GM18520 (cell line): ENCODE measurements around the gene RNFT2.

Experiments used
- ATAC-seq: cut with Tn5 transposase; IDR thresholded peaks from one replicate; pipeline ENCODE4 v1.9.1; 2021; ENCODE audit not compliant: unreplicated experiment

Gene RNFT2

DNA sequence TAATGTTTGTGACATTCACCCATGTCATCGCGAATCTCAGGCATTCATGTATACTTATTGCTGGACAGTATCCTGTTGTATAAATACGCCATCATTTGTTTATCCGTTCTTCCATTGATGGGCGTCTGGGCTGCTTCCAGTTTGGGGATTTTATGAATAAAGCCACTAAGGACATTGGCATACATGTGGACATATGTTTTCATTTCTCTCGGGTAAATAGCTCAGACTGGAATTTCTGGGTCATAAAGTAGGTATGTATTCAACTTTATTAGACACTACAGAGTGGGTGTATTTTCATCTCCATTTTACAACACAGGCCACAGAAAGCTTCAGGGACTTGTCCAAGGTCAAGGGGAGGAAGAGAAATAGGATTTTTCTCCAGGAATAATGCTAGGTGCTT is 94.2 kb downstream of the RNFT2 start:
- ATAC-seq, result no peak

DNA sequence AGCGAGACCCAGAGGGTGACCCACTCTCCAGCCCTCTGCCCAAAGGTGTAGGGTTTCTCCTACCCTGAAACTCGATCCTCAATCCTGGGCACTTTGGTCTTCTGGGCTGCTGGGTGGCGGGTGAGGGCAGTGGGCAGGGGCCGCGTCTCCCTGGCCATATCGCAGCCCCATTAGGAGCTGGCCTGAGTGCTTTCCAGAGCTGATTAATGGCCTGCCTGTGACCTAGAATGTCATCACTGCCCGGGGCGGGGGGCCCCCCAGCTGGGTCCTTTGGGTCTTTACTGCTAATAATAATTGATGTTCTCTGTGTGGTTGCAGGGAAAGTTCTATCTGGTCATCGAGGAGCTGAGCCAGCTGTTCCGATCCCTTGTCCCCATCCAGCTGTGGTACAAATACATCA is 95.4 kb downstream of the RNFT2 start:
- no peak for ATAC-seq

DNA sequence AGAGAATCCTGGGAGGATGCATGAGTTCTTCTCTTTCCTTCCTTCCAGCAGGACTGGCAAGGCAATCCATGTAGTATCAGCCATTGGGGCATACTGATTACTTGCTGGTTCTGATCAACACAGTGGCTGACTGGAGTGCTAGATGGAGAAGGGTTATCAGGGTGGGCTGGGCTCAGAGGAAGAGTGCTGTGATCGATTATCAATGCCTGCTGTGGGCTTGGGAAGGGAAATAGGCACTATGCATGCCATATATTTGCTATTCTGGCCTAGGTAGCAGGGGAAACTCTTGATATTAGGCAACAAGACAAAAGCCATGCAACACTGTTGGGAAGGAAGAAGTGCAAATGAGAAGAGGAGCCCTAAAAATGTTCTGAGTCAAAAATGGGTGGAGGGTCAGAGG is 97.4 kb downstream of the RNFT2 start:
- no peak for ATAC-seq

DNA sequence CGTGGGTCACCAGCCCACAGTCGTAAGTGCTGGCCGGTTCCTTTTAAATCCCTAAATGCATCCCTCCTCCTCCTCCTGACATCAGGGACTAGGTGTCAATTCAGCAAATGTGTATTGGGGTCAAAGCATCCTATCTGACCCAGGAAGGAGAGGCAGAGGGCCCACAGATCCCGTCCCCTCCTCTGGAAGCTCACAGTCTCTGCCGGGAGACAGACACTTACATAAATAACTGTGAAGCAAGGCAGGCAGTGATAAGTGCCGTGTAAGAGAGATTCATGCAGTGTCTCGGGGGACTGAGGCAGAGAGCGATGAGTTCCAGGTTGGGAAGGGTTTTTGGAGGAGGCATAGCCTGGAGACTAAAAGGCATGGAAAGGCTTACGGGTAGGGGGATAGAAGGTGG is 99.0 kb downstream of the RNFT2 start:
- no peak for ATAC-seq

DNA sequence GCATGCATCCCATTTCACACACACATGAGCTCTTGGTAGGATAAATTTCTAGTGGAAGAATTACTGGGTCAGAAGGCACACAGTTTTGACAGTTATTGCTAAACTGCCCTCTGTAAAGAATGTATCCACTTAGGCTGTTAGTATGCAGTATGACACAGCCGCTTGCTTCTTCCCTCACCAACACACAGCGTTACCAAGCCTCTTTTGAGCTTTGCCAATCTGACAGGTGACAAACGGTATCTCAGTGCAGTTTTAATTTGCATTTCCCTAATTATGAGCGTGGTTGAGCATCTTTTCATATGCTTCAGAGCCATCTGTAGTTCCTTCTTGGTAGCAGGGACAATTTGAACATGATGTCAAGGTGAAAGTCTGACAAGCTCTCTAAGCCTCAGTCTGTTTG is 100.2 kb downstream of the RNFT2 start:
- ATAC-seq, result no peak

DNA sequence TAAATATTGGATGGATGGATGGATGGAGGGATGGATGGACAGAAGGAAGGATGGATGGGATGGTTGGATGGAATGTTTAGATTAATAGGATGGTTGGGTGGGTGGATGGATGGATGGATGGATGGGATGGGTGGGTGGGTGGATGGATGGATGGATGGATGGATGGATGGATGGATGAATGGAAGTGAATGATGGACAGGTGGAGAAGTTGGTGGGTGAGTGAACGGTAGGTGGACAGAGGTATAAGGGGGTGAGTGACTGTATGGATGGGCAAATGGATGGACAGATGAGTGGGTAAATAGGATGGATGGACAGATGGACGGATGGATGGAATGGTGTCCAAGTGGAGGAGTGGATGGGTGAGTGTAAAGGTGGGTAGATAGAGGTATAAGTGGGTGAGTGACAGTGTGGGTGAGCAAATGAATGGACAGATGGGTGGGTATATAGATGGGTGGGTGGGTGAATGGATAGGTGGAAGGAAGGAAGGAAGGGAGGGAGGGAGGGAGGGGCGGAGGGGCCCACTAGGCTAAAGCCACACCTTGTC is 101.2 kb downstream of the RNFT2 start:
- ATAC-seq, result no peak

DNA sequence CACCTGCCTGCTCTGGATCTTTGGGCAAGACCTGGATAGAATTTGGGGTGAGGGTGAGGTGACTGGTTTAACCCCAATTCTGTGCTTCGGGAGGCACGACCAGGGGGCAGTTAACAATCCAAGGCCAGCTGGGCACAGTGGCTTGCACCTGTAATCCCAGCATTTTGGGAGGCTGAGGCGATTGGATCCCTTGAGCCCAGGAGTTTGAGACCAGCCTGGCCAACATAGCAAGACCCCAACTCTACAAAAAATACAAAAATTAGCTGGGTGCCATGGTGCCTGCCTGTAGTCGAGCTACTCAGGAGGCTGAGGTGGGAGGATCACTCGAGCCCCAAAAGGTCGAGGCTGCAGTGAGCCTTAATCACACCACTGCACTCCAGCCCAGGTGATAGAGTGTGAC is 105.0 kb downstream of the RNFT2 start:
- no peak for ATAC-seq

DNA sequence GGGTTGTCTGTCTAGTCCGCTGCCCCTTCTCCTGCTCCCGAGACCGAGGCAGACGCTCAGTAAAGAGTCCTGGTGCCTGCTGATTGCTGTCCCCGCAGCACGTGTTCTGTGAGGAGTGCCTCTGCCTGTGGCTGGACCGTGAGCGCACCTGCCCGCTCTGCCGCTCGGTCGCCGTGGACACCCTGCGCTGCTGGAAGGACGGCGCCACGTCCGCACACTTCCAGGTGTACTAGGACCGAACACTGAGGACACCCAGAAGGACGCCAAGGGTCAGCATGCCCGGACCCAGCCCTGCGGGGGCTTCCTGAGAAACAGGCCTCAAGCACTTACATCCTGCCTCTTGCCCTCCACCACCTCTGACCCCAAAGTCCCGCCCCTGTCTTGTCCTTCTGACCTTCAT is 111.1 kb downstream of the RNFT2 start:
- no peak for ATAC-seq

DNA sequence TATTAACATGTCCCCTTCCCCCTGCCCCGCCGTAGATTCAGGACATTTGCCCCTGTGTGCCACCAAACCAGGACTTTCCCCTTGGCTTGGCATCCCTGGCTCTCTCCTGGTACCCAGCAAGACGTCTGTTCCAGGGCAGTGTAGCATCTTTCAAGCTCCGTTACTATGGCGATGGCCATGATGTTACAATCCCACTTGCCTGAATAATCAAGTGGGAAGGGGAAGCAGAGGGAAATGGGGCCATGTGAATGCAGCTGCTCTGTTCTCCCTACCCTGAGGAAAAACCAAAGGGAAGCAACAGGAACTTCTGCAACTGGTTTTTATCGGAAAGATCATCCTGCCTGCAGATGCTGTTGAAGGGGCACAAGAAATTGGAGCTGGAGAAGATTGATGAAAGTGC is 114.2 kb downstream of the RNFT2 start:
- ATAC-seq, result no peak

DNA sequence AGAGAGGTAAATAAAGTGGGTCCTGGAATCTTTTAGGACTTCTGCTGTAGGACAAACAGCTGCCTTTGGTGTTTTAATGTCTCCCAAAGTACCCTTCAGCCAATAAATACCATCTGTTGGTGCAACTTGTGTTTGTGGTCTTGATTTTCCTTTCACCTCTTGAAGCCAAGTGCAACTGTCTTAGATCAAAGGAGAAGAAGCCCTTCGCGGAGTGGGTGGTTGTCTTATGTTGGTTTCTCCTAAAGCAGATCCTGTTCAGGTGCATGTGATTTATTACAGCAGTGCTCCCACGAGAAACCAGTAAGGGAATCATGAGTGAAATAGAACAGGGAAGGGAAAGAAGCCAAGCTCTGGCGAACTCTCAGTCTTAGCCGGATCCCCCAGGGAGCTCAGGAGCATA is 115.4 kb downstream of the RNFT2 start:
- no peak for ATAC-seq

DNA sequence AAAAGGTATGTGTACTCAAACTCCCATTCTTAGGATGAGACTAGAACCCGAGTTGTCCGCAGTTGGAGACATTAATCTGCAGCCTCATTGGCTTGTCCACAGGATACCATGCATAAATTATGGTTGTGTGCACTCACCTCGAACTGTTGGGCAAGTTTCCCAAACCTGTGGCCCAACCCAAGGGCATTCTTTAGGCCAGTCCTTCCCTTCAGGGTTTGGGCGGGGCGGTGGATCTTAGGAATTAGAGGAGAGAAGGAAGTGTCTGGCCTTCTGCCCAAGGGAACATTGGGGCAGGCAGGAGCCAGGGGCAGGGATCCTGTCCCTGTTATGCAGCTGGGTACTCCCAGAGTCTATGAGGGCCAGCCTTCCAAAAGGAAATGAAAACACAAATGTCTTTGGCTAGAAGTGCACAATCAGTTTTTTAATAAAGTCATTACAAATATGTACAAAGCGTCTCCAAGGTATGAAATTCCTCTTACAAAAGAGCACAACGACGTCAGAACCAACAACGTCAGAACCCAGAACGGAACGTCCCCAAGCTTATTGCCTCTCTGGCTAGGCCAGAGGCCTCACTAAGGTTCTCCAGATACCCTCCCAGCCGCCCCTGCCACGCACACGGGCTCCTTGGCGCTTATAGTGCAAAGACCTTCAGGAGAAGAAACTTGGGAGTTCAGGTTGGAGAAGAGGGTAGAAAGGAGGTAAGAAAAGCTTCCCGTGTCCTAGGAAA is 117.8 kb downstream of the RNFT2 start:
- no peak for ATAC-seq

DNA sequence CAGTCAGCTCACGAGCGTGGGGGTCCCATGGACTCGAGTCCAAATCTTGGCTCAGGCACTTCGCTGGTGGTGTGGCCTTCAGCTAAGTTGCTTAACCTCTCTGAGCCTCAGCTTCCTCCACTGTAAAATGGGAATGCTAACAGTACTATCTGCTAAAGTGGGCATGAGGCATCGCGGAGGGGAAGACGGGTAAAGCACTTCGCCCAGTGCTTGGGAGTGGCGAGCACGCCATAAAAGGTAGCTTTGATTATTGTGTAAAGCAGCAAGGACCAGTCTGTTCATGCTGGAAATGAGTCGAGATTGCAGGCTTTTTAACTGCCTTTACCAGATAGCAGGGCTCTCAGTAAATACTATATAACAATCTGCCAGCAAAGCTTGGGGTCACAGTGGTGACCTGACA is 118.6 kb downstream of the RNFT2 start:
- ATAC-seq, result no peak

DNA sequence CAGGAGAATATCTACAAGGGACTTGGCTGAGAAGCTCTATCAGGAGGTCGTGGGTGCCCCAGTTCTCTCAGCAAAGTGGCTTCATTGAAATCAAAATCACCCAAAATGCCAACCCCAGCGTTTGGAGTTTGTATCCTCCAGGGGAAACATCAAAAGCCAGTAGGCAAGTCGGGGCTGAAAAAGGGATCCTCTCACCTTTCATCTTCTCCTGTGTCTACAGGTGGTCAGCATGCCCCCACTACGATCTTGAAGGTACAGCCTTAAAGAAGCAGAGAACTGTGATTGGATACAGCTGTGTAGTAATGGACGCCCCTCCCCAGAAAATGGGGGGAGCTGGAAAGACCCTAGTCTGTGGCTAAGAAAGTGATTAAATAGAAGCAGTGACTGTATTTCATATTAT is 121.0 kb downstream of the RNFT2 start:
- no peak for ATAC-seq

DNA sequence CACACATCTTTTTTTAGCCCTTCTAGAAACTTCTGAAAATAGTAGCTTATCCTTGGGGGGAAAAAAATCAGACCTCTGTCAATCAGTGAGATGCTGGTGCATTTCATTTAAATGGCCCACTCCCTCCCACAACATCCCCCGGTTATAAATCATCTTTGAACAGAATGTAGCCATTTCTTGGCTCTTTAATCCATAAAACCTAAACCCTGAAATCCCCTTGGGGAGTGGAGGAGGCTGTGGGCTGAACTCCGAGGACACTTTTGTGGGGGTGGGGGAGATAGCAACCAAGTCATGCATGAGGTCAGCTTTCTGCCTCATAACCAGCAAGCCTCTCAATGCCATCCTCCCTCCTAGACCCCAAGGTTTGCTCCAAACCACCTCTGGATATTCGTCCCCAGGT is 122.1 kb downstream of the RNFT2 start:
- ATAC-seq, result no peak

DNA sequence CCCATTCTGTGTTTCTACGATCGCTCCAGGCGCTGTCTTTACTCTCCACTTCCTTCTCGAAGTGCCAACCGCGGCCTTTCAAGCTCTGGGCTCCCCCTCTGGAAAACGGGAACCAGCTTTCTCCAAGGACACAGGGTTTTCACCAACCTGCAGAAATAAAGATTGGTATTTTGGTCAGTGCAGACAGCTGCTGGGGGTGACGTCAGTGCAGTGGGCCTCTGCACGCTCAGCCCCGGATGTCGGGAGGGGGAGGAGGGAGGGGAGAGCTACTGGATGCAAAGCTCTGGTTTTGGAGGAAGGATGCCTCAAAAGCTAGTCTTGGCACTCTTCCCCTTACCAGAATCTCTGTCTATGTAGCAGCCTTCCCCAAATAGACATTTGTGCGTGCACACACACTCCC is 123.2 kb downstream of the RNFT2 start:
- no peak for ATAC-seq

DNA sequence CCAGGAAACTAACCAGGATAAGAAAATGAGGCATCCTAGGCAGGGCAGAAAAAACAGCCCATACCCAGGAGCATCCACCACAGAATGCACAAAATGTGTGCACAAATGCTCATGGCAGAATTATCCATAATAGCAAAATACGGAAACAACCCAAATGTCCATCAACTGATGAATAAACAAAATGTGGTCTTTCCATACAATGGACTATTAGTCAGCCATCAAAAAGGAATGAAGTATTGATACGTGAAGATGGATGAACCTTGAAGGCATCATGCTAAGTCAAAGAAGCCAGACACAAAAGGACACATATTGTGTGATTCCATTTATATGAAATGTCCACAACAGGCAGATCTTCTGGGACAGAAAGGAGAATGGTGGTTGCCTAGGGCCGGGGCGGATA is 124.1 kb downstream of the RNFT2 start:
- no peak for ATAC-seq

DNA sequence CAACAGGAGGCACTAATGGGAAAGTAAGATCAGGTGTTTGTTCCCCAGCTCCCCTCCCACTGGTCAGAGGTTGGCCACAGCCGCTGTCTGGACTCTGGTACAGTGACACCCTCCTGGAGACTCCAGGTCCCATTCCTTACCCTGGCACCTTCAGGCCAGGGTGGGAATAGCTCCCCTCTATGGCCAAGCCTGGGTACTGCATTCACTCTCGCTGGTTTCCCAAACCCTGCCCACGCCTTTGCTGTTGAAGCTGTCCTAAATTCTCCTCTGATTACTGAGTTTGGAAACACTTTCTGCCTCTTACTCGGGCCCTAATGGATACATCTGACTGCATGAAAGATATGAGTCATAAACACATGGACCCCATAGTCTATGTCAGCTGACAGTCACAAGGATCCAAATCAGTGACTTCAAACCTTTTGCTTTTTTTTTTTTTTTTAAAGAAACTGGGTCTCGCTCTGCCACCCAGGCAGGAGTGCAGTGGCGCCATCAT is 125.2 kb downstream of the RNFT2 start:
- no peak for ATAC-seq

DNA sequence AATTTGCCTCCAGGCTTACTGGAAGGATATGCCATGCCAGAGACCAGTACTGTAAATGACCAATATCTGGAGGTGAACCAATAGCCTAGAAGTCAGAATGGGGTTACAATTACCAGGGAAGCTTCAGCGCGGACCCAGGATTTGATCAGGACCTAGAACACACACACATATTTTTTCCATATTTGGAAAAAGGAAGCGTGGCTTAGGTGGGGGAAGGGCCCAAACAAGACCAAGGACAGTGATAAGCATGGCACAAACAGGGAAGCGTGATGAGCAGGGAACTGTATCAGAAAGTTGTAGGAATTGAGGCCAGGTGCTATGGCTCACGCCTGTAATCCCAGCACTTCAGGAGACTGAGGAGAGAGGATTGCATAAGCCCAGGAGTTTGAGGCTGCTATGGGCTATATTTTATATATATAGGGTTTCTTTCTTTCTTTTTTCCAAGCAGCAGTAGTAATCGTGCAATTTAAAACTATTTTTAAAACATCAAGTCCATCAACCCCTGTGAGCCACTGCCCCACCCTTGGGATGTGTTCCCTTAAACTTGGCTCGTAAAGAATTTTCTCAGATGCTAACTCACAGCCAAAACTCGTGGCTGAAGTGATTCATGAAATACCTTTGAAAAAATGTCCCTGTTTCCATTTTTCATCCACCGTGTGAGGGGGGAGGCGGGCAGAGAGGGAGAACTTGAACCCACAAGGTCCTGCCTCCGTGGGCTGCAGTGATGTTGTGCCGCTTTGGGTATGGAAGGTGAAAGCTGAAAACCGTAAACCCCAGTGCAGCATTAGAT is 126.5 kb downstream of the RNFT2 start:
- no peak for ATAC-seq

DNA sequence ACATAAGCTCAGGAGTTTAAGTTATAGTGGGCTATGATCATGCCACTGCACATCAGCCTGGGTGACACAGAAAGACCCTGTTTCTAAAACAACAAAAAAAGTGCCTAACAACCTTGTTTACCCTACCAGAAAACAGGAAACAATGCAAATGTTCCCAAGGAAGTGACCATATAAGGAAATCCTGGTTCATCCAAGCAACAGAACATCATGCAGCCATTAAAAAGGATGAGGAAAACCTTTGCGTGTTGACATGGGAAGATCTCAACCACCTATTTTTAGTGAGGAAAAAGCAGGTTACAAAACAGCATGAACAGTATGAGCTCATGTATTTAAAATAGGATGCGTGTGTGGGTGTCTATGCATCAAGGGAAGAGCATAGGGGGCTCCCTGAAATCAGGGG is 129.4 kb downstream of the RNFT2 start:
- no peak for ATAC-seq

DNA sequence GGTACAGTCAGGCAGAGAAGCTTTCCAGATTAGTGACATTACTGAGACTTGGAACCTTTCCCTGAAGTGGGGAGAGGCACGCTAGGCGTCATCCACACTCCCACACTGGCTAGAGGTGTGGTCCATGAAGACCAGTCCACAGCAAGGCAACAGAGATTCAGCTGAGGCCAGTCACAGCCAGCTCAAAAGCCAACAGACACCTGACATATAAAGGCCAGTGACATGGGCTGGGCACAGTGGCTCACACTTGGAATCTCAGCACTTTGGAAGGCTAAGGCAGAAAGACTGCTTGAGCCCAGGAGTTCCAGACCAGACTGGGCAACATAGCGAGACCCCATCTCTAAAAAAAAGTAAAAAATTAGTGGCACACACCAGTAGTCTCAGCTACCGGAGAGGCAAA is 132.2 kb downstream of the RNFT2 start:
- ATAC-seq, result no peak

DNA sequence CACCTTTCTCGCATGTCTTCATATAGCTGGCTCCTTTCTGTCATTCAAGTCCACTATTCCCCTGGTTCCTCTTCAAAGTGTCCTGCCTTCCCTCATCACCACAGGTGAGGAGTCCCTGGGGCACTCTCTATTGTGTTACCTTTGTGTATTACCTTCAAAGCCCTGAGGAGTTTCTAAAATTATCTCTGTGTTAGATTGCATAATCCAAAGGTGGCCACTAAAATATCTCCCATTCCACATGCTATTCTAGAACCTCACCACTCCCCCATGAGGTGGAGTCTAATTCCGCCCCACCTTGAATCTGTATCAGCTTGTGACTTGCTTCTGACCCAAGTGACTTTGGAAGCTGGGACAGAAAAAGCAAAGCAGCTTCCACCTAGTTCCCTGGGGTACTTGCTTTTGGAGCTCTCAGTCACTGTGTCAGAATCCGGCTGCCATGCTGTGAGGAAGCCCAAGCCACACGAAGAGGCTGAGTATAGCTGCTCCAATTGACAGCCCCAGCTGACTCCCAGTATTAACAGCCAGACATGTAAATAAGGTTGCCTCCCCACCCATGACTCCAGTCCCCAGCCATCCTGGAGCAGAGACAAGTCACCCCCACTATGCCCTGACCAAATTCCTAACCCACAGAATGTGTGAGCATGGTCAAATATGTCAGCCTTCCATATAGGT is 136.3 kb downstream of the RNFT2 start:
- no peak for ATAC-seq
